Osteocyte (in vitro differentiated cells): ENCODE data around the gene TSHZ2. TPM values are rescaled to one million over a fixed set of nuclear protein-coding genes. Genes with fewer than 3 reads are reported as not detected.

Experiments used
- DNase-seq: peaks from one replicate; pipeline ENCODE4 v3.0.0; 2021; ENCODE audit warnings: mixed read lengths; ENCODE audit not compliant: unreplicated experiment; ENCODE audit errors: extremely low spot score
- H3K27ac Mint-ChIP-seq: one replicate; pipeline ENCODE4 v1.8.0; 2021; ENCODE audit warnings: mild to moderate bottlenecking, mixed read lengths; ENCODE audit not compliant: unreplicated experiment
- H3K27me3 Mint-ChIP-seq: one replicate; pipeline ENCODE4 v1.8.0; 2021; ENCODE audit warnings: mixed read lengths; ENCODE audit not compliant: unreplicated experiment
- H3K36me3 Mint-ChIP-seq: one replicate; pipeline ENCODE4 v1.8.0; 2021; ENCODE audit warnings: mixed read lengths; ENCODE audit not compliant: unreplicated experiment
- H3K4me1 Mint-ChIP-seq: one replicate; pipeline ENCODE4 v1.8.0; 2021; ENCODE audit warnings: mixed read lengths; ENCODE audit not compliant: unreplicated experiment
- H3K4me3 Mint-ChIP-seq: one replicate; pipeline ENCODE4 v1.8.0; 2021; ENCODE audit warnings: mild to moderate bottlenecking, moderate library complexity, mixed read lengths; ENCODE audit not compliant: unreplicated experiment
- H3K9me3 Mint-ChIP-seq: one replicate; pipeline ENCODE4 v1.8.0; 2021; ENCODE audit warnings: mixed read lengths; ENCODE audit not compliant: unreplicated experiment
- CTCF ChIP-seq: fragments of 200-600 bp; sonication (generic); IDR thresholded peaks from 2 replicates; pipeline ENCODE4 v1.5.0; 2021; ENCODE audit warnings: antibody characterized with exemption, mild to moderate bottlenecking, moderate library complexity
- total RNA-seq: library from RNA; stranded (reverse); gene quantifications from 2 replicates; pipeline ENCODE4 v1.2.1, GENCODE V29; 2021

TSHZ2 gene
- total RNA-seq, 1 donor from 2014 or later: not detected

GRCh38 chr20:53309515-53309914, 337.4 kb downstream of the TSHZ2 start:
- Mint-ChIP-seq H3K36me3 (no peaks in the 10 kb centered on the region), H3K9me3 (no peaks in the 10 kb centered on the region), H3K27ac (no peak overlapping the region), H3K4me1 (no peaks in the 10 kb centered on the region), H3K4me3 (no peak overlapping the region), H3K27me3 (no peaks in the 10 kb centered on the region)
- TF ChIP-seq CTCF: no peak
- no peak for DNase-seq

GRCh38 chr20:53312957-53313356, 340.8 kb downstream of the TSHZ2 start:
- Mint-ChIP-seq H3K27me3 (peaks cover 5% of the 10 kb centered on the region), H3K4me1 (no peaks in the 10 kb centered on the region)
- no peak for DNase-seq

GRCh38 chr20:53316206-53316937, 344.2 kb downstream of the TSHZ2 start:
- no peak for TF ChIP-seq CTCF
- no peak overlapping the region for H3K4me3 Mint-ChIP-seq
- H3K9me3 Mint-ChIP-seq: no peaks in the 10 kb centered on the region
- H3K4me1 Mint-ChIP-seq: no peaks in the 10 kb centered on the region
- peaks cover 5% of the 10 kb centered on the region for H3K27me3 Mint-ChIP-seq
- DNase-seq: no peak
- H3K27ac Mint-ChIP-seq: no peak overlapping the region
- H3K36me3 Mint-ChIP-seq: no peaks in the 10 kb centered on the region

More at GRCh38 chr20:53312957-53313356, 340.8 kb downstream of the TSHZ2 start:
- TF ChIP-seq CTCF: no peak
- Mint-ChIP-seq H3K36me3 (no peaks in the 10 kb centered on the region), H3K27ac (no peak overlapping the region), H3K4me3 (no peak overlapping the region), H3K9me3 (no peaks in the 10 kb centered on the region)

- Mint-ChIP-seq H3K4me1 (no peaks in the 10 kb centered on the region), H3K9me3 (no peaks in the 10 kb centered on the region), H3K27me3 (peaks cover 5% of the 10 kb centered on the region), H3K4me3 (no peak overlapping the region), H3K36me3 (no peaks in the 10 kb centered on the region), H3K27ac (no peak overlapping the region)
- no peak for DNase-seq
- no peak for TF ChIP-seq CTCF
Observed at GRCh38 chr20:53319200-53319599, 347.0 kb downstream of the TSHZ2 start.

GRCh38 chr20:53319716-53320115, 347.6 kb downstream of the TSHZ2 start:
- no peak for DNase-seq
- Mint-ChIP-seq H3K4me1 (no peaks in the 10 kb centered on the region), H3K27me3 (peaks cover 5% of the 10 kb centered on the region), H3K27ac (no peak overlapping the region), H3K4me3 (no peak overlapping the region), H3K36me3 (no peaks in the 10 kb centered on the region), H3K9me3 (no peaks in the 10 kb centered on the region)
- no peak for TF ChIP-seq CTCF
